GM18858 (cell line): ENCODE results near the gene KIF18A.
"Not testable (repeated sequence)": the region's sequence is repeated elsewhere in the genome, so short reads cannot be mapped to it uniquely, and the experiment has no call there.

Experiments
- ATAC-seq: cut with Tn5 transposase; IDR thresholded peaks from one replicate; pipeline ENCODE4 v1.9.1; 2021; ENCODE audit not compliant: unreplicated experiment

The KIF18A gene

DNA sequence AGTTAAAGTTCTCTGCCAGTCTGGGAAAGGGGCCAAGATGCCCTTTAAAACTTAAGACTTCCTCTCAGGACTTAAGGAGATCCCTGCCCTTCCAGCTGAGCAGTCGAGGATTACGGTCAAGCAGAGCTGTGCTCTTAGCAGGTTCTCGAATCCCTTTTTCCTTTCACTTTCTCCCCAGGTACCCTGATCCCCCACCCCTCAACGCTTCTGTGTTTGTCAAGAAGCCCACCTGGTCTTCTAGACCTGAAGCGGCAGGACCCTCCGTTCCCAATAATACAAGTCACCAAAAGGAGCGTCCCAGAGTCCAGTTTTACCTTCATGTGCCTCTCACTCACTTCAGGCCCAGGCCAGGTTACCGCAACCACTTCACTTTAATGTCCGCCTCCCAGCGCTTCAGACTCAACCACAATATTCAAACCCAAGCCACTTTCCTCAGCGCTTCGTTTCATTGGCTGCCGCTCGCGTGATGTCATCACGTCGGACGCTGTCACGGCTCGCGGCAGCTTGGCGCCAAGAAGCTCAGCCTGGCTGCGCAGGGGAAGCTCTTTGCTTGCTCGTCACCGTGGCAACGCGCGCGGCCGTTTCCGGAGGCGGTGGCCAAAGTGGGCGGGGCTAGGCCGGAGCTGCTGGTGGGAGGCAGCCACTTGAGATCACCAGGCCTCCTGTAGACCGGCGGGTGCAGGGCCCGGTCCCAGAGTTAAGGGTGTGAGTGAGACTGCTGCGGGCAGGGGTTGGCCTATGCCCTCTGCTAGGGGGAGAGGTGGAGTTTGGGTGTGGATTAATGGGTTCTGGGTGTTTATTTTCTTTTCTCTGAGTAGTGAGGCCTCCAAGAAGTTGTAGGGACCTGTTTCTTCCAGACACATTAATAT lies at the start of gene KIF18A, which contains the start of gene METTL15:
Gene KIF18A, minus strand, starts transcription at position 407 of the 869 bp plus-strand sequence. CDS start 10,209 bp downstream, outside the sequence.
Gene METTL15, plus strand, starts transcription at position 639 of the 869 bp plus-strand sequence. CDS start 4,947 bp downstream, outside the sequence.
- peak; percentile 92 for ATAC-seq

DNA sequence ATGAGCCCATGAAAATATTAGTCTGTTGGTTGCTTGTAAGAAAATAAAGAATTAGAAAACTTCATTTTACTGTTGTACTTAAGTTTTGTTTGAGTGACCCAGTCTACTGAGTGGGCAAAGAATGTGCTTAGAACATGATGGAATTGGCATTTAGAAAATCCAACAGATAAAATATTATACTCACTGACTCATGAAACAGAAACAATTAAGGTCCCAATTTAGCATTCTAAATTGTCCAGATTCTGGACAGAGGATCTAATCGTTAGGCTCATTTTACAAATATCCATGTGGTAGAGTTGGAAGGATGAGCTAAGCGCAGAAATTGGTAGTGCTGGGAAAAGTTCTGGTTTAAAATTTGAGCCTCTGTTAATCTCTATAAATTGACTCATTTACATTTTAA lies 45.6 kb upstream of the KIF18A start:
- no peak for ATAC-seq

DNA sequence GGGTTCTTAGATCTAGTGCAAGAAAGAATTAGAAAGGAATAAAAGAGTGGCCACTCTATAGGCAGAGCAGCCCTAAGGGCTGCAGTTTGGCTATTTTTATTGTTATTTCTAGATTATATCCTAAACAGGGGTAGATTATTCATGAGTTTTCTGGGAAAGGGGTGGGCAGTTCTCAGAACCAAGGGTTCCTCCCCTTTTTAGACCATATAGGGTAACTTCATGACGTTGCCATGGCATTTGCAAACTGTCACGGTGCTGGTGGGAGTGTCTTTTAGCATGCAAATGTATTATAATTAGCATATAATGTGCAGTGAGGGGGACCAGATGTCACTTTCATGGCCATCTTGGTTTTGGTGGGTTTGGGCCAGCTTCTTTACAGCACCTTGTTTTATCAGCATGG lies 44.8 kb upstream of the KIF18A start:
- ATAC-seq, result no peak

DNA sequence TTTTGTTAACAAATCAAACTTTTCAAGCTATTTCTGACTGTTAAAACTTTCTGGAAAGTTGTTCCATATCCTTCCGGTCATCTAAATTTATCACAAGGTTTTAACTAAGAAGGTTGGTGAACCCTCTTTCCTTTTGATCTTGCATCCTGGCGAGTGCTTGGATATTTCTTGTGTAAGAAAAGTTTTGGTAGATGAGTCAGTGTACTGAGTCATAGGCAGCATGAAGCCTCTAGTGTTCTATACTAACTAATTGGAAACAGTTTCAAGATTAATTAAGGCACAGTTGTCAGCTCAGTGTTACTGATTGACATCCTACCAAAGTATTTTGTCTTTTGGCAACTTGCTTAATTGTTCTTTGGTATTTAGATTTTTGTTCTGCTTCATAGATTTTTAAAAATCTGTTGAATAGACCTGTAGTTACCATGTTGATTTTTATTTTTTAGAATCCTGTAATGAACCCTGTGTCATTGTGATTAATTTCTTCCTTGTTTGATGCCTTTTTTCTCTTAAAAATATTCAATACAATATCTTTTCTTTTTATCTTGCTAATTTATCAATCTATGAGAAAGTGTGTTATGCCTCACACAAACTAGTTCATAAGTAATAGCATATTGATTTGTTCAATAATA lies 38.3 kb upstream of the KIF18A start:
- ATAC-seq, result no peak

DNA sequence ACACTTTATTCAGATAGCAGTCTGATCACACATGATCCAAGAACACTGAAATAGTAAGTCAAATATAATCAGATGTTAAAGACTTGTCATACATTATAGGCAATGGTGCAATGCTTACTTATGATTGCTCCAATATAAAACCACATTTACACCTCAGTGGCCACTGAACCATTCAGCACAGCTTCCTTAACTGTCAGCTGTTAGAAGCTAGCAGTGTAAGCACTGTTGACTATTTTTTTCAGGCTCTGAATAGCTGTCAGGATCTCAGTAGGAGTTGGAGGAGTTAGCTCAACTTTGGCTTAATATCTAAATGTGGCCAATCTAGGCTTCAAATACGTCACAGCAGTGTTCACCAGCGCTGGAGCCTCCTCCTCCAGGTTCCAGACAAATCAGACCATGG lies 36.9 kb upstream of the KIF18A start:
- no peak for ATAC-seq

DNA sequence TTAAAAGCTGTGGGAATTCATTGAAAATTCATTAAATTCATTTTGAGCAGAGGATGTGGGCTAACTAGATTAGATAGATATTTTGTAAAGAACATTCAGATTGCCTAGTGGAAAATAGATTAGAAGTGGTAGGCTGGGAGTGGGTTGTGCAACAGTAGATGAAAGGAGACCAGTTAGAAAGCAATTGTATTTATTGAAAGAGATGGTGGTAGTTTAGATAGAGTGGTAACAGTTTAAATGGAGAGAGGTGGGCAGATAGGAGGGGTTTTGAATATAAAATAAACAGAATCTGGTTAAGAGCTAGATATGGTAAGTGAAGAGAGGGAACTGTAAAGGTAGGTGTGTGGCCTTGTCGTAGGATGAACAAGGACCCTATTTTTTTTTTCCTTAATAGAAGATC lies 34.8 kb upstream of the KIF18A start:
- ATAC-seq, result no peak

DNA sequence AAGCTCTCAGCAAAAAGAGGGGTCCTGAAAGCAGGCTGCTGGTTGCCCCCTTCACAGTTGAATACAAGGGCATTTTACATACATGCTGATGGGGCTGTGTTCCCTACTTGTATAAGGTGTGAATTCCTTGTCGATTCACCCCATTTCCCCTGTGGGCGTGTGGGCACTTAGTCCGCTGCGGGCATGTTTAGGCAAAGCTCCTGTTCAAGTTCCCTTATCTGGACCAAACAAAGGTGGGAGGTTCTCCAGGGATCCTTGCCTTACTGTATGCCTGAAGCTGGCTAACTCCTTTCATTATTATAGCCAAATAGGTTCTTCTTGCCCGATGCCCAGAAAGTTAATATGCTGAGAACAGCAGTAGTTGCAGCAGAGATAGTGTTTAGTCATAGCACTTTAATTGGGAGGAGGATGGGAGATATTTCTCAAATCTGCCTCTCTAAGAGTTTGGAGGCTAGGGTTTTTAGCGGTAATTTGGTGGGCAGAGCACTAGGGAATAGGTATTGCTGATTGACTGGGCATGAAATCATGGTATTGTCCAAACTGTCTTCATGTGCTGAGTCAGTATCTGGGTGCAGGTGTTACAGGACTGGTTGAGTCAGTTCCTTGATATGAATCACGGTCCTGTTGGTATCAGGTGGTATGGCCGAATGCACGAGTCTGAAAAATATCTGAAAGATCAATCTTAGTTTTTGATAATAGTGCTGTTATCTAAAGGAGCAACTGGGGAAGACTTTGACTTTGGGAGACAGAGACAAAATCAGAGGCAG lies 32.9 kb upstream of the KIF18A start:
- ATAC-seq, result no peak

DNA sequence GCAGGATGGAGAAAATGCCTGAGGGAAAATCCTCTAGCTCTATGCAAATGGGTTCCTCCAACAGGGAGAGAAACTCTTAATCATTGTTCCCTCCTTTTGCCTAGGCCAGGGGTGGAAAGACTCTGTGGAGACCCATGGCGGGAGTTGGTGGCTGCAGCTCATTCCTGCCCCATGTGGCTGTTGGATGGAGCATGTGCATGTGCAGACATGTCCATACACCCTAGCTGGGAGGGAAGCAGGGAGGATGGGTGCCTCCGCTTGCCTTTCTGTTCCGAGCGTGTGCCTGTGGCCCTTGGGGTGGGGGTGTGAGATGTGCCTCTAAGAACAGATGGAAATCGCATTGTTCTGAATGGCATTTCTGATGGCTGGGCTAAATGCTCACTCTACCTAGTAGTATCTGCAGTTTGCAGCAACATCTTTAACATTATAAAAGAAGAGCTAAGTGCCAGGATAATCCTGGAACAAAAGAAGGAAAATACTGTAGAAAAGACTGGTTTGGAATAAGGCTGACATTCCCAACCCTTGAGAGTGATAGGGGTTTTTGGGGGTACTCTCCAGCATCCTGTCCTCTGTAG lies 32.0 kb upstream of the KIF18A start:
- no peak for ATAC-seq

DNA sequence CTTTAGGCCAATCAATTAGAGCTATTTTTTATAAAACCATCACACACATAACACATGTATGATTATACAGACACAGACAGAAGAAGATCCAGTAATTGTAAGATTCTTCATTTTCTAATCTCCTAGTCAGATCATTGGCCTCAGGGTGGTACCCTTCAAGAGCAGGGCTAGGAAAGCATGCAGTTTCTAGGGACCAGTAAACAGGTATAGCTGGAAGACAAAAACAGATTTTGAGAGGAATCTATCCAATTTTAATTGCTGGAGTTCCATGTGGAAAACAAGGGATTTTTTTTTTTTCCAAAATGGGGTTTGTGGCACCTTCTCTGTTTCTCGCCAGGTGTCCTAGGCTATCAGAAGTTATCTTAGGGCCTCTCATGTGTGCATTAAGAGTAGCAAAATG lies 29.9 kb upstream of the KIF18A start:
- ATAC-seq, result no peak

DNA sequence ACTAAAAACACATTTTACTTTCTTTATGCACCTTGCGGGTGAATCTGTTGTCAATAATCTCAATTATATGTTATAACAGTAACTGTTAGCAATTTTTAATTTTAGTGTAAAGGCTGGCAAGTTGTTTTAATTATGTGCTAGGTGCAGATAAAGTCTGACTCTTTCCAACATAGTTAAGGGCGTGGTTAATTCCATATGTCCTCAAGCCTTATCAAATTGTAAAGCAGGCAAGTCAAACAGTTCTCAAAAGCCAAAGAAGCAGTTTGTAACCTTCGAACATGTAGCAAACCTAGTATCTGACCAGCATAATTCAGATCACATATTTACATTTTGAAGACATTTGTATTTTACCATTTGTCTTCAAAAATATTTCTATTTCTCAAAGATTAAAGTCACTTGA lies 29.4 kb upstream of the KIF18A start:
- ATAC-seq, result no peak

DNA sequence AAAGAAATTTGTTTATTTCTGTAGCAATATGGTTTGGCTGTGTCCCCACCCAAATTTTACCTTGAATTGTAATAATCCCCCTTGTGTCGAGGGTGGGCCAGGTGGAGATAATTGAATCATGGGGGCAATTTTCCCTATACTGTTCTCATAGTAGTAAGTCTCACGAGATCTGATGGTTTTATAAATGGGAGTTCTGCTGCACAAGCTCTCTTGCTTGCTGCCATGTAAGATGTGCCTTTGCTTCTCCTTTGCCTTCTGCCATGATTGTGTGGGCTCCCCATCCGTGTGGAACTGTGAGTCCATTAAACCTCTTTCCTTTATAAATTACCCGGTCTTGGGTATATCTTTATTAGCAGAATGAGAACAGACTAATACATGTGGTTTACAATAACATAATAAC lies 28.2 kb upstream of the KIF18A start:
- ATAC-seq, result not testable (repeated sequence)

DNA sequence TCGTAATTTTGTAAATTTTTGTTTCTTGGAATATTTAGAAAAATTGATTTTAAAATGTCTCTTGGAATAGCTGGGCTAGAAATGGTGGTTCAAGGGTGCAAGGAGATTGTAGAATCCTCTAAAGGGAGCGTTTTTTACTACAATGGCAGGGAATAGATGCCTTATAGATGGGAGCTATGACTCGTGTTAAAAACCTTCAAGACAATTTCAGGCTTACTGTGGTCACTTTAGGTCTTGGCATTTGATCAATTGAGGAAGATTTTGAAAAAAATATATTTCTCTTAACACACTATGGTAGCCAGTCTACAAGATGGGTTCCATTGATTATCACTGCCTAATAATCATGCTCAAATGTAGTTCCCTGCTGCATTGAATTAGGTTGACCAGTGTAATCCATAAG lies 25.2 kb upstream of the KIF18A start:
- no peak for ATAC-seq

DNA sequence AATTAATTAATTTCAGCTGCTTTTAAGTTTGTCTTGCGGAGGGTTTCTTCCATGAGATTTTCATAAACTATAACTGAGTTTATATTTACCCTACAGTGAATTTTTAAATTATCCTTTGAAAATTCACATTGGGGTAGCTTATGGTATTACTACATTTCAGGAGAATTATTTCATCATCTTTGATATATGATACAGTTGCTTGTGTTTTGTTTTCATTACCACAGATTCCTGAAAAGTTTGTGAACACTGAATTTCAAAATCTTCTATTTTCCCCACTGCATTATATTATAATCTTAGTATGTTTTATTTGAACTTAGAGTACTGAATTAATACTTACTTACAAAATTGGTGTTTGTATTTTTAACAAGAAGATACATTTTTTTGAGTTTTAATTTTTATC lies 24.6 kb upstream of the KIF18A start:
- no peak for ATAC-seq

DNA sequence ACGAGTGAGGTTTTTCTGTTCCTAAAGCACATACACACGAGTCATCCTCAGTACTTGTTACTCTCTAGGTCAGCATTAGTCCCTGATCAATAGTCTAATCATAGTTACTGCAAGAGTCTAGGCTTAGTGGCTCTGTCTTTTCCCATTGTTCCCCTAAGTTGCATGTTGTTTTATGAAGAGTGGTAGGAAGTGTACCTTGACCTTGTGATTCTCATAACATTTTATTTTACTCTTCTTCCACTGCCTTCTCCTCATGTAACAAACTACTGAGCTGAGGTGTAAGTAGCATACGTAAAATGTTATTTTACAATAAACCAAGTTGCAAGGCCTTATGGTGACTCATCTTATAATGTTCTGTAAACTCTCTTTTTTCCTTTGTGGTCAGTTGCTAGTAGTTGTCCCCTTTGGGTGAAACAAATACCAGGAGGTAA lies 15.2 kb upstream of the KIF18A start:
- no peak for ATAC-seq

DNA sequence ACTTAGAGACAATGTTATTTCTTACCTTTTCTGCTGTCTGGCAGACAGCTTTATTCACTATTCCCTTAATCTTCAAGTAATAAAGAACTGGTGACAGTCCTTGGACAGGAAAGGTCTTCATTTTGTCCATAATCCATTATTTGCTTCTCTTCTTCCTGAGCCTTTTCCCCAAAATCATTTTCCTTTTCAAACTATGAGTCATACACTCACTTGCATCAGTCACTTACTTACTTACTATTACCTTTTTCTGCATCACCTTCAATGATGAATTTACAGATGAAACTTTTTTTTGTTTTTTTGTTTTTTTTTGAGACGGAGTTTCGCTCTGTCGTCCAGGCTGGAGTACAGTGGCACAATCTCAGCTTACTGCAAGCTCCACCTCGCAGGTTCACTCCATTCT lies 9.8 kb upstream of the KIF18A start:
- no peak for ATAC-seq

DNA sequence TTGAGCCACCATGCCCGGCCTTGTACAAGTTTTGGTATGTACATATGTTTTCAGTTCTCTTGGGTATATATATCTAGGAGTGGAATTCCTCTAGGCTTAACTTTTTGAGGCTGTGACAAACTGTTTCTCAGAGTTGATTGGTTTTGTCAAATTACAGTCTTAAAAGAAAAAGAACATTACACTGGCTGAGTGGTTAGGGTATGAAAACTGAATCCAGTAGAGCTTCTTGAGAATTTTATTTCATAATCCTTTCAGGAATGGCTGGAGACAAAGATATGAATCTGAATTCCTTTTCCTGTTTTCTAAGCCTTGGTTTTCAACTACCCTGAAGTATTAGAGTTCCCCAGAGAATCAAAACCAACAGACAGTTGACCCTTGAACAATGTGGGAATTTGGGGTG lies 6.8 kb upstream of the KIF18A start:
- ATAC-seq, result no peak

DNA sequence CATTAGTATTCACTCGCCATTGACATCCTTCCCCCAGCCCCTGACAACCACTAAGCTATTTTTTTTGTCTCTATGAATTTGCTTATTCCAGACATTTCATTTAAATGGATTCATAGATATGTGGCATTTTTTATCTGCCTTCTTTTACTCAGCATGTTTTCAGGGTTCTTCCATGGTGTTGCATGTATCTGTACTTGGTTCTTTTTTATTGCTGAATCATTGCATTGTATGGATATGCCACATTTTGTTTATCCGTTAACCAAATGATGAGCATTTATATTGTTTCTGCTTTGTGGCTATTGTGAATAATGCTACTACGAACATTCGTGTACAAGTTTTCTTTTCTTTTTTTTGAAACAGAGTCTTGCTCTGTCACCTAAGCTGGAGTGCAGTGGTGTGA lies 6.2 kb upstream of the KIF18A start:
- ATAC-seq, result no peak

DNA sequence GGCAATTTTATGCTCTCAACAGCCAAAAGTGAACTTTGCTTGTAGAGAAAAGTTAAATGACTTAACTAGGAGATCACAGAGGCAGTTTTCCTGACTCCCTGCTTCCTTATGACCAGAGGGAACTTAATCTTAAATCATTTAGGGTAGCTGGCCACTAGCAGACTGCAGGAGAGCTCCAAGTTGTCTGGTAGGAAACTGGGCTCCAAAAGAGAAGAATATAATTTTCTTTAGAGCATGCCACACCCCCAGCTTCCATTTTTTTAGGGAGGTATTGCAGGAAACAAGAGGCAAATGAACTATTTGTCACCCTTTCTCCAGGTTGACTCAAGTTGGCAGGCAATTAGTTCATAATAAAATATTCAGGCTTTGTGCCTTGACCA lies 2.9 kb upstream of the KIF18A start:
- ATAC-seq, result no peak

DNA sequence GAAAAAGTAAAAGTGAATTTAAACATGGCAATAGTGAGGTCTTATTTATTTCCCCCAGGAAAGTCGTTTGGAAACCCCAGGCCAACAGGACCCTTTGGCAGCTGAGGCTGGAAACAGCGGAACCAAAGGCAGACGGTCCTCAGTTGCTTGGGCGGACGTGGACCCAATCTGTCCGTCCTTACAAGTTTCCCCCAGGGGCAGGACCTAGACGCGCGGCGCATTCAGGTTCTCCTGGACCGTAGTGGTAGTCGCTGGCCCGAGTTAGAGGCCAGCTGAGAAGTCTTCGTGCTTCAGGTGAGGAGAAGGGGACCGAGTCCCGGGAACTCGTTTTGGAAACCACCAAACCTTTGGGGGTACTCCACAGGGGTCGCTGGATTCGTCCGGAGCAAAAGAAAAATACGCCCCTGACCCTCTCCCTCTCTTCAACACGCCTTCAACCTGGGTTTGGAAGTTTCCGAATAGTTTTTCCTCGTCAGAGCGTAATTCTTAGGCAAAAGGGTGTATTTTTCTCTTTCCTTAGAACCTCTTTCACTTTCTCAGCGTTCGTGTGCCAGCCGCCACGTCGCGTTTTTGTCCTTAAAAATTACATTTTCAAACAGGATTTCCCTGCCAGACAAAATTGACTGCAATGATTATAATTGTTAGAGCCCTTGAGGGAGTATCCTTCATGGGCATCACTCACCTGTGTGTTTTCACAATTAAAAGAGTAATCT lies 2.3 kb upstream of the KIF18A start:
- peak; percentile 33 for ATAC-seq

DNA sequence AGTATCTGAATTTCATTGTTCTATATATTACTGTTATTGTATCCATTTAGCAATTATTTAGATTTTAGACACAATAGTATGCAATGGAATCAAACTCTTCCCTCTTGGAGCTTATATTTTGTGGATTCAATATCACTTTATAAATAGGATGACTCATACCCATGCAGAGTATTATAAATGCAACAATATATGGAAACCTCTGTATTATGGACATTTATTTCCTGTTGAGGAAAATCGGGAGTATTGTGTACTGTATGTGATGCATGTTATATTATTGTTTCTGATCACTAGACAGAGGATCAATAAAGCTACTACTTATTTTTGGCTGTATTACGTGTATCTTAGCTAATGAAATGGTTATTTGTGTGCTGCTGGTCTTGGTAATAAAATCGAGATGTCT lies 1.0 kb upstream of the KIF18A start:
- no peak for ATAC-seq
